ENCODE results near the gene COL5A1.

Gene COL5A1

DNA sequence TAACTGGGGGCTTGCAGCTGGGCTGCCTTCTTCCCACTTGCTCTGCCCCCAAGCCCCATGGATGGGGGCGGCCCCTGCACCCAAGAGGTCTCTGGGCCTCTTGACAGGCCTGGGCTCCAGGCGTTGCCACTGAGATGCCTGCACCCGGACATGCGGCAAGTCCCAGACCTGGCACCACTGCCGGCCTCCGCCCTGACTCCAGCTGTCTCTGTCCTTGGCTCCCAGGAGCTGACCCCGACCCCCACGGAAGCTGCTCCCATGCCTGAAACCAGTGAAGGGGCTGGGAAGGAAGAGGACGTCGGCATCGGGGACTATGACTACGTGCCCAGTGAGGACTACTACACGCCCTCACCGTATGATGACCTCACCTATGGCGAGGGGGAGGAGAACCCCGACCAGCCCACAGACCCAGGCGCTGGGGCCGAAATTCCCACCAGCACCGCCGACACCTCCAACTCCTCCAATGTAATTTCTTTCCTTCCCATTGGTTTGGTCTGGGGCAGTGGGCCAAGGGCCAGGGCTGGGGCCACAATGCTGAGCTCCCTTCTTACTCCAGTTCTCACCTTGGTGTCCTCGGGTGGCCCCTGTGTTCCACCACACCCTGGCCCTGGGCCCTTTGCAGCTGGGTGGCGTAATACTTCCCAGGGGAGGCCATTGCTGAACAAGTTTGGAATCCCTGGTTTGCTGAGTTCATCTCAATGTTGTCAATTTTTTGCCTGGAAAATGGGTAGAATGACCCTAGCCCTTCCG, 88.6 kb downstream of the COL5A1 start:
- TF ChIP-seq CTCF (IDR thresholded peaks at IDR 0.05; ENCODE audit: control insufficient read depth, extremely low read depth, insufficient read depth): no peak
- no peak for DNase-seq (ENCODE audit: low read depth)
- H3K4me3 ChIP-seq (ENCODE audit: low read depth, low read length): no peak overlapping the region

DNA sequence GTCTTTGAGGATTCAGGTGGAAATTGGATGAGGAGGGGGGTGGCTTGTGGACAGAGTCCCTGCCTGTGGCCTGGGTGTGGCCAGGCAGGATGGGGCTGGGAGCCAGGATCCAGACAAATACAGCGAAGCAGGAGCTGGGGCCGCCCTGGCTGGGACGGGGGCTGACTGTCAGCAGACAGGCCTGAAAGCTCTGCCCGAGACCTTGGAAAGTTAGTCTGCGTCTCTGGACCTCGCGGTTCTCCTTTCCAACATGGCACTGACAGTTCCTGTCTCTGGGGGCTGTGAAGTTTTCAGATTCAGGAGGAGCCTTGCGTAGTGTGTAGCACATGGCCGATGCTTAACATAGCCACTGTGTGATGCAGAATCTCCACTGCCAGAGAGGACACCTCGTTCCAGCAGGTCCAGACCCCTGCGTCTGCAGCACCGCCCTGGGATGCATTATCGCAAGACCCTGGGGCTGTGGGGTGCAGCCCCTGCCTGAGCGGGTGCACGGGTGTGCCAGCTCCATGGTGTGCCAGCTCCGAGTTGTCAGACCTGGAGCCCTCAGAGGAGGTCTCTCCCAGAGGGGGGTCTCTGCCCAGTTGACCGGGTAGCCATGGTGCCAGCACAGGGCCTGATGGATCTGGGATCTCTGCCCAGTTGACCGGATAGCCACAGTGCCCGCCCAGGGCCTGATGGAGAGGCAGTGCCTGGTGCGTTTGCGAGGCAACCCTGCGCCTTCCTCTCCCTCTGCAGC, 89.3 kb downstream of the COL5A1 start:
- H3K4me3 ChIP-seq (ENCODE audit: low read depth, low read length): no peak overlapping the region
- no peak for DNase-seq (ENCODE audit: low read depth)
- TF ChIP-seq CTCF (IDR thresholded peaks at IDR 0.05; ENCODE audit: control insufficient read depth, extremely low read depth, insufficient read depth): no peak

- no peak for TF ChIP-seq CTCF (IDR thresholded peaks at IDR 0.05; ENCODE audit: control insufficient read depth, extremely low read depth, insufficient read depth)
- H3K4me3 ChIP-seq (ENCODE audit: low read depth, low read length): no peak overlapping the region
- no peak for DNase-seq (ENCODE audit: low read depth)
Observed at GRCh38 chr9:134731497-134732391, 90.1 kb downstream of the COL5A1 start.

DNA sequence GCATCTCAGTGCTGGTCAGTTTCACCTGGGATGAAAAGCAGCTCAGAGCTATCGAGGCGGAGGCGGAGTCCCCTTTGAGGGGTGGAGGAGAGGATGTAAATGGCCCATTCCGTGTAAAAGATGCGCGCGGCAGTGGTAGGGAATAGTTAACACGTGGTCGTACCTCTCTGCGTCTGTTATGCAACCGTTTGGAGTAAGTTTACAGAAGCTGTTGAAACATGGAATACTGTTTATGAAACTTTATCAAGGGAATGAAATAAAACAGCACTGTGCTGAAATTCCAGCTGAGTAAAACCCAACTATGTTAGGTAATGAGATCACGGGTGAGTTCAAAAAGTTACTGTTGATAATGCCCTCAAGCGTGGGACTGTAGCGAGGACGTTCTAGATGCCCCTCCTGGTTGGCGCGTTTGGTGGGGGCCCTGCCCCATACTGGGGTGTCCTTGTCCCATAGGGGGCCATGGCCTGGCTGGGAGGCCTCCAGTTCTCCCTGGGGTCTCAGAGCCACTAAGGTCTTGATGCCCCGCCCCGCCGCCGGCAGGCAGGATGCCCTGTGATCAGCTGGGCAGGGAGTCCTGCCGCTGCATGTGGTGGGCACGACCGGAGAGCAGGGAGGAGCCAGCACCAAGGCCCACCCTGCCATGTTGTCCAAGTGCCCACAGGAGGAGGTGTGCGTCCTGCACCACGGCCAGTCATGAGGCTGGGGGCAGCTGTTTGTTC, 90.9 kb downstream of the COL5A1 start:
- TF ChIP-seq CTCF (IDR thresholded peaks at IDR 0.05; ENCODE audit: control insufficient read depth, extremely low read depth, insufficient read depth): no peak
- DNase-seq (ENCODE audit: low read depth): no peak
- no peak overlapping the region for H3K4me3 ChIP-seq (ENCODE audit: low read depth, low read length)

- H3K4me3 ChIP-seq (ENCODE audit: low read depth, low read length): no peak overlapping the region
- DNase-seq (ENCODE audit: low read depth): no peak
- no peak for TF ChIP-seq CTCF (IDR thresholded peaks at IDR 0.05; ENCODE audit: control insufficient read depth, extremely low read depth, insufficient read depth)
Observed at GRCh38 chr9:134733480-134734232, 92.1 kb downstream of the COL5A1 start.

GRCh38 chr9:134734270-134734669, 92.7 kb downstream of the COL5A1 start:
- no peak for TF ChIP-seq CTCF (IDR thresholded peaks at IDR 0.05; ENCODE audit: control insufficient read depth, extremely low read depth, insufficient read depth)
- H3K4me3 ChIP-seq (ENCODE audit: low read depth, low read length): no peak overlapping the region
- no peak for DNase-seq (ENCODE audit: low read depth)

Measured in LNCaP clone FGC (cell line).